Right renal pelvis (tissue), 4 donors: ENCODE measurements around the gene SPATA20. TPM values are rescaled to one million over a fixed set of nuclear protein-coding genes. Genes with fewer than 3 reads are reported as not detected.

Experiments
- DNase-seq, 4 donors: peaks; one replicate each; pipeline ENCODE4 v3.0.0-alpha.2; 2013; ENCODE audit warnings: low read depth in 4 of 4, low spot score in 3 of 4, missing footprints in 1 of 4
- polyA plus RNA-seq, 4 donors: library from polyadenylated mRNA; unstranded; fragments of 120-200 nt; gene quantifications; one replicate each; pipeline ENCODE4 v1.2.1, GENCODE V29; 2013; ENCODE audit not compliant: insufficient read length in 4 of 4

SPATA20 gene
- polyA plus RNA-seq, 4 donors = 52.2 to 62.3 (median 53.7) TPM

- DNase-seq = no peak
Measured at GRCh38 chr17:50519141-50519834, 27.7 kb upstream of the SPATA20 start.

DNA sequence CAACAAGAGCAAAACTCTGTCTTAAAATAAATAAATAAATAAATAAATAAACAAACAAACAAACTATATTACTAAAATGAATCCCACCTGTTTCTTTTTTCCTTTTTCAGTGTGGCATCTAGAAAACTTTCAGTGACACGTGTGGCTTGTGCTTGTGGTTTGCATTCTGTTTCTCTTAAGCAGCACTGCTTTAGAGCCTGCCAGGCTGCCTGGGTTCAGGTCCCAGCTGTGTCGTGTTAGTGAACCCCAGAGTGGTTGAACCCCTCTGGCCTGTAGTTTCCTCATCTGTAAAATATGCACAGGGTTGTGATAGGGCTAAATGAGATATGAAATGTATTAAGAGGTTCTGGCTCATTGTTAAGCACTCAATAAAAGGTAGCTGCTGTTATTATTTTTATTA lies 26.5 kb upstream of the SPATA20 start:
- DNase-seq = no peak

GRCh38 chr17:50521514-50521913 lies 25.5 kb upstream of the SPATA20 start:
- DNase-seq = no peak

- no peak for DNase-seq
Measured at GRCh38 chr17:50522766-50523165, 24.2 kb upstream of the SPATA20 start.

- no peak for DNase-seq
Measured at GRCh38 chr17:50523208-50523607, 23.8 kb upstream of the SPATA20 start.

DNA sequence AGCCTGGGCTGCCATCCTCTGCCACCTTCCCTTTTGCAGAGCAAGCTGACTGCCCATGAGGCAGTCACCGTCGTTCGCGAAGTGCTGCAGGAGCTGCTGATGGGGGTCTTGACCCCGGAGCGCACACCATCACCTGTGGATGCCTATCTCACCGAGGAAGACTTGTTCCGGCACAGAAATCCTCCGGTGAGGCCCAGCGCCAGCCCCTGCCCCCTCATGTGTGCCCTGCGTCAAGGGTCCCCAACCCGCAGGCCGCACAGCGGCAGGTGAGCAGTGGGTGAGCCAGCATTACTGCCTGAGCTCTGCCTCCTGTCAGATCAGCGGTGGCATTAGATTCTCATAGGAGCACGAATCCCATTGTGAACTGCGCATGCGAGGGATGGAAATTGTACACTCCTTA lies 22.1 kb upstream of the SPATA20 start:
- no peak for DNase-seq

- DNase-seq = no peak
Measured at GRCh38 chr17:50527155-50527762, 19.7 kb upstream of the SPATA20 start.

DNA sequence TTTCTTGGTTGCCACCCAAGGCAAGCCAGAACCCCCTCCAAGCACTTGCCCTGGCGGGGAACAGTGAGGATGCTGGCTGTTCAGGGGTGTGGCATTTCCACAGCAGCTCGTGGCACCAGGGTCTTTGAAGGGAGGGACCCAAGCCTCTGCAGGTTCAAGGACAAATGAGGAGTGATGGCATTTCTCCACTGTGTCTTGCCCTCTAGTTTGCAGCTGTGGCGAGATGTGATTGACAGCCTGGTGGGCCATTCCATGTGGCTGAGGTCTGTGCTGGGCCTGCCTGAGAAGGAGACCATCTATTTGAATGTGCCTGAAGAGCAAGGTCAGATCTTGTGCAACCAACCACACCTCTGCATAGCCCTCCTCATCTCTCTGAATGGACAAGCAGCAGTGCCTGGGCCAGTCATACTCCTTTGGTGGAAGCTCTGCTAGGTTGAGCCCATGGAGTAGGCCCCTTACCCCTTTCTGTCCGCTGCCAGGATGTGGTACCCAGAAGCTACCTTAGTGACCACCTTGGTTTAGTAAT lies 19.0 kb upstream of the SPATA20 start:
- DNase-seq = no peak

- no peak for DNase-seq
Measured at GRCh38 chr17:50529849-50530248, 17.1 kb upstream of the SPATA20 start.

GRCh38 chr17:50531428-50532025 lies 15.4 kb upstream of the SPATA20 start:
- no peak for DNase-seq

DNA sequence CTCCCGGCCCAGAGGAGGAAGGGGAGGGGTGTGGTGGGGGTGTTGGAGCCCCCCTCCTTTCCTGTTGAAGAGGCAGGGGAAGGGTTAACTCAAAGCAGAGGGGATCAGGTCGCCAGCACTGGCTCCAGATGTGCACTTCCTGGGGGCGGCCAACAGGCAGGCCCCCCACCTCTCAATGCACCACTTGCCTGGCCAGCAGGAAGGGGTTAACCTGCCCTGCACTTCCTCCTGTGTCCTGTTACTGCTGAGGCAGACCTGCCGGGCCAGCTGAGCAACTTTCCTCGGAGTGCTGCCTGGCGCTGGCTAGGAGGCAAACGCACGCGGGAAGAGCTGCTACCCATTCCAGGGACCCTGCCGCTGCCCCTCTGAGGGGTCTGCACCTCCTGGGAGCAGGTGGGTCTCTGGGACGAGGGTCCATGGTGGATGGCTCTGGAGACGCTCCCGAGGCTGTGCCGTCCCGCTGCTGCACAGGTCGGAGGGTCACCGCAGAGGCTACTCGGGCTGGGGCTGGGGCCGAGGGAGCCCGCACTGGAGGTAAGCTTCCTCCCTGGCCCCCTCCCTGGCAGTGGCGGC lies 14.4 kb upstream of the SPATA20 start, which contains the start of gene EPN3:
Gene EPN3, plus strand, starts transcription at position 284 of the 573 bp plus-strand sequence. CDS start 3,822 bp downstream, outside the sequence.
- no peak for DNase-seq

DNA sequence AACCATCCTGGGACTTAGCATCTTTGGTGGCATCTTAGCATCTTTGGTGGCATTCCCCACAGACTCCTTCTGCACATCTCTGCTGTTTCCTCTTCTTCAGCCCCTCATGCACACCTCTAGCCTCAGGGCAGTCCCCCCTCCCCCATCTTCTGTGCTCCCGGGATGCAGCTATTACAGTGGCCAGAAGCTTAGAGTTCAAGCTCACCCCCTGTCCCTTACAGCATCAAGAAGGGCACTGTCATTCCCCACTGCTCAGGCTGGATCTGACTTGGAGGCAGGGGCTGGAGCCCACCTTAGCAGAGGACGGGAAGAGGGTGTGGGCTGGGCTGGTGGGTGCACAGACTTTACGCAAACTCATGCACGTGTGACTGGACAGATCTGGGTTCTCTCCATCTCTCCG lies 13.8 kb upstream of the SPATA20 start:
- no peak for DNase-seq

DNA sequence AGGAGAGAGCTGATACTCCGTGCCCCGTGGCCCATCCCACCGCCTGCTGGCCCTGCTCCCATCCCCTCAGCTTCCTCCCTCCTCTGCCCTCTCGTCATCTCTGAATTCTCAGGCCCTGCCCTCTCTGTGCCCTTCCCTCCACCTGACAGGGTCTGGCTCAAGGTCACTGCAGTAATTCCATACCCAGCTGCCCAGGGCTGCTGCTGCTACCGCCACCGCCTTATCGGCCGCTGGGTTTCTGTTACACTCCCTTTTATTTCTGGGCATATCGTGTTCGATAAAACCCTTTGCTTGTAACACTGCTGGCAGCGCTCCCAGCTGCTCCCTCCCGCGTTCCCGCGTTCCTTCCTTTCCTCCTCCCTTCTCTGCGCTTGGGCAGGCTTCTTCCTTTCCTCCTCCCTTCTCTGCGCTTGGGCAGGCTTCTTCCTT lies 13.2 kb upstream of the SPATA20 start:
- DNase-seq = no peak

DNA sequence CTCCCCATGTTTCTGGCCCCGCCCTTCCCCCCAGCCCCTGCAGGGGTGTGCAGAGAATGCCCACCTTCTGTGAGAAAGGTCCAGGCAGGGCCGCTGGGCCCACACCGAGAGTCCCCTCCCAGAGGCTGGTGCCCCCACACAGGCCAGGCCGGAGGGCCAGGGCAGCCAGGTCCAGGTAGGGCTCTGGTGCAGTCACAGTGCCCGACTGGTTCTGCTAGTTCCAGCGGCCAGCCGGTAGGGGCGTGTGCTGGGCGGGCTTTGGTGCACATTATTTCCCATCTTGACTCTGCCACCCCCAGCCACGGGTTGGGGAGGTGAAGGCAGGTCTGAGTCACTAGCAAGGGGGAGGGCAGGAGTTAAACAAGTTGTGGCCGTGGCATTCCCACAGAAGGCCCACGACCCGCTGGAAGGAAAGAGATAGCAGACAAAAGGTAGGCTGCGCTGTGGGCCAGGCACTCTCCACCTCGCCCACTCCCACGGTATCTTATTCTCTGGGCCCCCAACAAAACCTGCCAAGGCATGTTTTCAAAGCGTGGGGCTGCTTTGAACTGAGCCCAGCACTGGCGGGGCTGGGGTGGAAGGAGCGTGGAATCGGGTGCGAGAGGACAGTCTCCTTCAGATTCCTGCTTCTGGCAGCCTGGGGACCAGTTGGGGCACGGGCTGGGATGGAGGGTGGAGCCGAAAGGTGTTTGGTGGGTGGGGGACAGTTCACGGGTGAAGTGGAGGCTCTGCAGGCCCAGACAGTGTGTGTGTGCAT lies 12.6 kb upstream of the SPATA20 start:
- DNase-seq = no peak

DNA sequence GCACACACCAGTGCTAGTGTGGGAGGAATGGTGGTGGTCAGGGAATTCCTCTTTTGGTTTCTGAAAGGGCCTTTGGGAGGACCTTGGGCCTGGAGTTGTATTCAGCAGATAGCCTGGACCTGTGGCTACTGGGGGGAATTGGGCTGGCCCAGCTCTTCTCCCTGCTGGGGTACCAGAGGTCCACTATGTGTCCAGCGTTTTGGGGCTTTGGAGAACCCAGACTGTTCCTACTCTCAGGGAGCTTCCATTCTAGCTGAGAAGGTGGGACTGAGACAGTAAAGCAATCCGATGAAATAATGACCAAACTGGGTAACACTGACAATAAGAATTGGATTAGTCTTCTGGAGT lies 12.0 kb upstream of the SPATA20 start:
- no peak for DNase-seq

DNA sequence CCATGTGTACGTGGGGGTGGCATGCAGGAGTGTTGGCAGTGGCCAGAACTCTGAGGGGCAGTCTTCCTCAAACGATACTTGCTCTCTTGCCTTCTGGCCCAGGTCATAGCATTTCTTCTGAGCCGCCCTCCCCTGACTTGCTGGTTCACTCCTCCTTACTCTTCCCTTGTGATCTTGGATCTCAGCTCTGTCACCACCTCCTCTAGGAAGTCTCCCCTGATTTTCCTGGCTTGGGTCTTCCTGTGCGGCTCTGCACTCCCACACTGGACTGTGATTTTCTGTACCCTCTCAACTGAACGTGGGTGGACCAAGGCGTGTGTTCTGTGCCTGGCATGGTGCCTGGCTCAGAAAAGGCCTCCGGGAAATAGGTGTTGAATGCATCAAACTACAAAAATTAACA lies 11.6 kb upstream of the SPATA20 start:
- DNase-seq = no peak

GRCh38 chr17:50536683-50537646 lies 10.0 kb upstream of the SPATA20 start:
- DNase-seq = no peak

DNA sequence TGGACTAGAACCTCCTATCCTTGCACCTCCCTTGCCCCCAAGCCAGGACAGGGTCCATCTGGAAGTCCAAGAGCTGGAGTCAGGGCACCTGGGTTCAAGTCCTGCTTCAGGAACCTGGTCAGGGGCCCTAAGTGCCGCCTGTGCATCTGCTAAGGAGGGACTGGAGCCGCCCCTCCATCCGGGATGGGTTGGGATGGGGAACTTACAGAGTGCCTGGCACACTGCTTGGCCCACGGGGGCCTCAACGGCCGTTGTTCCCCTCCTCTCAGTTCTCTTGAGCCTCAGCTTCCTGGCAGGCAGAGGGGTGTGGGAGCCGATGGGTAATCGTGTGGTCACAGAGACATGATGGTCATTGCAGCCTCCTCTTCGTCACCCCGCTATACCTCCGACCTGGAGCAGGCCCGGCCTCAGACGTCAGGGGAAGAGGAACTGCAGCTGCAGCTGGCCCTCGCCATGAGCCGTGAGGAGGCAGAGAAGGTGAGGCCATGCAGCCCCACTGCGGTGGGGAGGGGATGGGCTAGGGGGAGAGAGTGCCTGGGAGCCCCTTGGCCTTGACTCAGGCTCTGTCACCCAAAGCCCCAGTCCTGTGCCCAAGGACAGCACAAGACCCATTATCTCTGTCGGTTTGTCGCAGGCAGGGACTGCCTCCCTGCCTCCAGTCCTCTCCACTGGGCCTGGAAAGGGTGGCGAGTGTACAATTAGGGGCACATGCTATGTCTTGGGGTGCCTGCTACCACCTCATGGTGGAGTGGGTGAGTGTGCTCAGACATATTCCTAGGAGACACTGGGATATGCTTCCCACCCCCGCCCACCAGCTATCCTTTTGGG lies 9.0 kb upstream of the SPATA20 start:
- no peak for DNase-seq
